Stimulated activated CD4-positive, alpha-beta T cell treated with anti-CD3 and anti-CD28 coated beads, Interleukin-12 subunit alpha, Interleukin-12 subunit beta, amount 100 ng/mL, for 4 hours (primary cell): ENCODE results near the gene RRBP1.

Experiments used
- DNase-seq: peaks from one replicate; pipeline ENCODE4 v3.0.0-alpha.2; 2020

The RRBP1 gene

GRCh38 chr20:17568972-17569521 lies 113.0 kb downstream of the RRBP1 start:
- DNase-seq, result peak; percentile 10

DNA sequence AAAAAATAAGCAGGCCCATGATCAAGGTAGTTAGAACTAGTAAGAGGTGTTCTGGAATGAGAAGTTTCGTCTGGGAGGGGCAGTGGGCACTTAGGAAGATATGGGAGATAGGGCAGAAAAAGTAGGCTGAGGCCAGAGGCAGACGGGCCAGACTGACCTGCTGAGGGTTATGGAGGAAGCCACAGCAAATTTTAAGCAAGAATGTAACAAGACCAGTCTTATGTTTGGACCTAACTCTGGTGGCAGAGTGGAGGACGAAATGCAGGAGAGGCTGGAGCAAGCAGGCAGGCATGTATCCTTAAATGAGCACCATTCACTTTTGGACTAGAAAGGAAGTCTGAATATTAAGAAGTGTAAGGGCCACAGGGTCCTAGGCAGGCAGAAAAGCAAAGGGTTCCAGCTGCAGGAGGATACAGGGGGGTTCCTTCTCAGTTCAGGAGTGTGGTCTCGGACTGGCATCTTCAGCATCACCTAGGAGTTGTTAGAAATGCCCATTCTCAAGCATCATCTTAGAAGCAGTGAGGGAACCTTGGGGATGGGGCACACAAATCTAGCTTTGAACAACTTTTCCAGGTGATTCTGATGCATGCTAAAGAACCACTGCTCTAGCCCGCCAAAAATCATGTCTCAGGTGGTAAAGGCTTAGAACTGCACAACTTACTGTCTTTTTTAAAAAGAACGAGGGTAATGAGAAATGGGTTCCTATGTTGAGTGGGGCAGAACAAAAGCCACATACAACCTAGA lies 113.8 kb downstream of the RRBP1 start:
- DNase-seq, result no peak

GRCh38 chr20:17566345-17566744 lies 115.7 kb downstream of the RRBP1 start:
- DNase-seq, result no peak

DNA sequence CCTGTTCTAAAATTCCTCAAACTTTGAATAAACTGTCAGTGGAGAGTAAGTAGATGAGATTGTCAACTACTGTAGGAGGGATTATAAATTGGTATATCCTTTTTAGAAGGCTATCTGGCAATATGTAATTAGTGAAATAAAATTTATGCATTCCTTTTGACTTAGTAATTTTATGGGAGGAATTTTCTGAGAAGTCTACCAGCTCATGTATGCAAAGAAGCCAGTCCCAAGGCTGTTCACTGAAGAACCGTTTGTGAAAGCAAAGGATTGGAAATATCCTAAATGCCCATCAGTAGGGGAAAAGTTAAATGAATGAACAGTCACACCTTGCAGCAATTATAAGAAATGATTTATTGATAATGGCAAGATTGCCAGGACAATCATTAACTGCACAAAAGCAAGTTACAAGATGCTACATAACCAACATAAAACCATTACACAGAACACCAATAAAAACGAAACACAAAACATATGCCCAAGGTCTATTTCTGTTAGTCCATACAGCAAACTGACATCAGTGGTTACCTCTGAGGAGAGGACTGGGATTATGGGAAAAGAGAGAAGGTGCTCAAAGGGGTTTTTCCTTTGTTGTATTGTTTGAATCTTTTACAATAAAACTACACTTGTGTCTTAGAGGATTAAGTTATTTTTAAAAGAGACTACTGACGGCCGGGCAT lies 116.7 kb downstream of the RRBP1 start:
- no peak for DNase-seq
